SK-N-SH treated with all-trans-retinoic acid at 6 μM for 48 hours (cell line): Measurements from ENCODE around the gene SEMA3D.

Experiments
- ATAC-seq: fragments of 200-7000 bp; cut with Tn5 transposase; 3 replicates; pipeline ENCODE4 v1.9.1; 2020; ENCODE audit warnings: mild to moderate bottlenecking, moderate library complexity
- ARNTL ChIP-seq: fragments of 450-650 bp; formaldehyde crosslinking; IDR thresholded peaks from 2 replicates; pipeline ENCODE4 v1.5.0; 2020; ENCODE audit warnings: low read depth, mild to moderate bottlenecking, moderate library complexity, borderline replicate concordance
- BACH2 ChIP-seq: fragments of 250-450 bp; sonication (Bioruptor Pico); IDR thresholded peaks from 2 replicates; pipeline ENCODE4 v1.9.0; 2021; ENCODE audit warnings: mild to moderate bottlenecking, borderline replicate concordance
- CSDC2 ChIP-seq: fragments of 250-450 bp; sonication (Bioruptor Pico); IDR thresholded peaks from 2 replicates; pipeline ENCODE4 v1.5.0; 2020; ENCODE audit warnings: mild to moderate bottlenecking, moderate library complexity
- GLIS3 ChIP-seq: fragments of 250-450 bp; sonication (Bioruptor Pico); IDR thresholded peaks from 2 replicates; pipeline ENCODE4 v1.5.0; 2020; ENCODE audit warnings: mild to moderate bottlenecking, moderate library complexity
- ISL1 ChIP-seq: fragments of 250-450 bp; sonication (Bioruptor Pico); IDR thresholded peaks from 2 replicates; pipeline ENCODE4 v2.1.2; 2022; ENCODE audit warnings: mild to moderate bottlenecking, moderate library complexity
- OSR1 ChIP-seq: fragments of 250-450 bp; sonication (Bioruptor Pico); IDR thresholded peaks from 2 replicates; pipeline ENCODE4 v1.8.0; 2022; ENCODE audit warnings: moderate library complexity, mild to moderate bottlenecking, inconsistent platforms
- PPARA ChIP-seq: fragments of 250-450 bp; sonication (Bioruptor Pico); IDR thresholded peaks from 2 replicates; pipeline ENCODE4 v1.5.0; 2020; ENCODE audit warnings: mild to moderate bottlenecking, borderline replicate concordance
- RARB ChIP-seq: fragments of 250-450 bp; sonication (Bioruptor Pico); IDR thresholded peaks from 2 replicates; pipeline ENCODE4 v1.8.0; 2021; ENCODE audit warnings: mild to moderate bottlenecking, moderate library complexity
- SNAI2 ChIP-seq: fragments of 250-450 bp; sonication (Bioruptor Pico); IDR thresholded peaks from 2 replicates; pipeline ENCODE4 v1.5.0; 2020; ENCODE audit warnings: mild to moderate bottlenecking, moderate library complexity
- TCF4 ChIP-seq: fragments of 250-450 bp; sonication (Bioruptor Pico); IDR thresholded peaks from 2 replicates; pipeline ENCODE4 v1.8.0; 2021; ENCODE audit warnings: mild to moderate bottlenecking, moderate library complexity, borderline replicate concordance
- ZC3H10 ChIP-seq: fragments of 250-450 bp; sonication (Bioruptor Pico); IDR thresholded peaks from 2 replicates; pipeline ENCODE4 v1.5.1; 2021; ENCODE audit warnings: mild to moderate bottlenecking, moderate library complexity
- ZFP3 ChIP-seq: fragments of 250-450 bp; sonication (Bioruptor Pico); IDR thresholded peaks from 2 replicates; pipeline ENCODE4 v1.5.0; 2020; ENCODE audit warnings: mild to moderate bottlenecking, moderate library complexity
- ZFP30 ChIP-seq: fragments of 450-650 bp; formaldehyde crosslinking; IDR thresholded peaks from 2 replicates; pipeline ENCODE4 v1.5.0; 2022; ENCODE audit warnings: mild to moderate bottlenecking, moderate library complexity
- ZNF565 ChIP-seq: fragments of 450-650 bp; formaldehyde crosslinking; conservative IDR thresholded peaks from 2 replicates; pipeline ENCODE4 v1.5.0; 2020; ENCODE audit warnings: low read depth, mild to moderate bottlenecking, moderate library complexity
- ZNF8 ChIP-seq: fragments of 450-650 bp; formaldehyde crosslinking; IDR thresholded peaks from 2 replicates; pipeline ENCODE4 v1.5.0; 2020; ENCODE audit warnings: mild to moderate bottlenecking, moderate library complexity
- TF ChIP-seq, protein P1 (sequence below): fragments of 250-450 bp; sonication (Bioruptor Pico); IDR thresholded peaks from 2 replicates; pipeline ENCODE4 v1.8.0; 2021; ENCODE audit warnings: low read depth, mild to moderate bottlenecking, moderate library complexity, borderline replicate concordance
- TF ChIP-seq, protein P2 (sequence below): fragments of 250-450 bp; sonication (Bioruptor Pico); IDR thresholded peaks from 2 replicates; pipeline ENCODE4 v1.5.0; 2020; ENCODE audit warnings: mild to moderate bottlenecking, moderate library complexity
- TF ChIP-seq, protein P3 (sequence below): fragments of 250-450 bp; sonication (Bioruptor Pico); IDR thresholded peaks from 2 replicates; pipeline ENCODE4 v1.8.0; 2020; ENCODE audit warnings: mild to moderate bottlenecking, moderate library complexity, borderline replicate concordance
- TF ChIP-seq, protein P4 (sequence below): fragments of 250-450 bp; sonication (Bioruptor Pico); IDR thresholded peaks from 2 replicates; pipeline ENCODE4 v1.5.1; 2020; ENCODE audit warnings: low read depth, mild to moderate bottlenecking, moderate library complexity

The SEMA3D gene

DNA sequence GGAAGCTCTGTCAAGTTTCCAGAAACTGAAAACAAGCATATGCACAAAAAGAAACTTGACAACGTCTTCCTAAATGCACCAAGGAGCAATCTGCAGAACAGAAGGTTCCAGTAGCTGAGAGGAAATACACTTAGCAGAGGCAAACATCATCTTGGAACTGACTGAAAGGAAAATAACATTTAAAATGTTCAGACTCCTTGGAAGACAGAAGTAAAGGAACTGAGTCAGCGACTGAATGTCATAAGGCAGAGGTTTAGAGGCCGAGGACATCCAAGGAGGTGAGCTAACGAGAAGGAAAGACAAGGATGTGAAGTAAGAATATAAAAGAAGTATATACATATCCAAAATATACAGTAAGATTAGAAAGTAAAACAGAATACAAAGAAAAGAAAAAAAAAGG, 24.1 kb downstream of the SEMA3D start:
- TF ChIP-seq, protein P1, sequence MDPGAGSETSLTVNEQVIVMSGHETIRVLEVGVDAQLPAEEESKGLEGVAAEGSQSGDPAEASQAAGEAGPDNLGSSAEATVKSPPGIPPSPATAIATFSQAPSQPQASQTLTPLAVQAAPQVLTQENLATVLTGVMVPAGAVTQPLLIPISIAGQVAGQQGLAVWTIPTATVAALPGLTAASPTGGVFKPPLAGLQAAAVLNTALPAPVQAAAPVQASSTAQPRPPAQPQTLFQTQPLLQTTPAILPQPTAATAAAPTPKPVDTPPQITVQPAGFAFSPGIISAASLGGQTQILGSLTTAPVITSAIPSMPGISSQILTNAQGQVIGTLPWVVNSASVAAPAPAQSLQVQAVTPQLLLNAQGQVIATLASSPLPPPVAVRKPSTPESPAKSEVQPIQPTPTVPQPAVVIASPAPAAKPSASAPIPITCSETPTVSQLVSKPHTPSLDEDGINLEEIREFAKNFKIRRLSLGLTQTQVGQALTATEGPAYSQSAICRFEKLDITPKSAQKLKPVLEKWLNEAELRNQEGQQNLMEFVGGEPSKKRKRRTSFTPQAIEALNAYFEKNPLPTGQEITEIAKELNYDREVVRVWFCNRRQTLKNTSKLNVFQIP, result no peak
- TF ChIP-seq GLIS3 (CRISPR knock-in tag) (no peak), OSR1 (no peak), ZFP30 (CRISPR knock-in tag) (no peak), ZC3H10 (CRISPR knock-in tag) (no peak), ISL1 (CRISPR knock-in tag) (no peak), ARNTL (CRISPR knock-in tag) (no peak), BACH2 (no peak), CSDC2 (CRISPR knock-in tag) (no peak), ZFP3 (CRISPR knock-in tag) (no peak), ZNF565 (CRISPR knock-in tag) (no peak), SNAI2 (CRISPR knock-in tag) (no peak), ZNF8 (CRISPR knock-in tag) (no peak), RARB (CRISPR knock-in tag) (no peak)
- TF ChIP-seq, protein P2, sequence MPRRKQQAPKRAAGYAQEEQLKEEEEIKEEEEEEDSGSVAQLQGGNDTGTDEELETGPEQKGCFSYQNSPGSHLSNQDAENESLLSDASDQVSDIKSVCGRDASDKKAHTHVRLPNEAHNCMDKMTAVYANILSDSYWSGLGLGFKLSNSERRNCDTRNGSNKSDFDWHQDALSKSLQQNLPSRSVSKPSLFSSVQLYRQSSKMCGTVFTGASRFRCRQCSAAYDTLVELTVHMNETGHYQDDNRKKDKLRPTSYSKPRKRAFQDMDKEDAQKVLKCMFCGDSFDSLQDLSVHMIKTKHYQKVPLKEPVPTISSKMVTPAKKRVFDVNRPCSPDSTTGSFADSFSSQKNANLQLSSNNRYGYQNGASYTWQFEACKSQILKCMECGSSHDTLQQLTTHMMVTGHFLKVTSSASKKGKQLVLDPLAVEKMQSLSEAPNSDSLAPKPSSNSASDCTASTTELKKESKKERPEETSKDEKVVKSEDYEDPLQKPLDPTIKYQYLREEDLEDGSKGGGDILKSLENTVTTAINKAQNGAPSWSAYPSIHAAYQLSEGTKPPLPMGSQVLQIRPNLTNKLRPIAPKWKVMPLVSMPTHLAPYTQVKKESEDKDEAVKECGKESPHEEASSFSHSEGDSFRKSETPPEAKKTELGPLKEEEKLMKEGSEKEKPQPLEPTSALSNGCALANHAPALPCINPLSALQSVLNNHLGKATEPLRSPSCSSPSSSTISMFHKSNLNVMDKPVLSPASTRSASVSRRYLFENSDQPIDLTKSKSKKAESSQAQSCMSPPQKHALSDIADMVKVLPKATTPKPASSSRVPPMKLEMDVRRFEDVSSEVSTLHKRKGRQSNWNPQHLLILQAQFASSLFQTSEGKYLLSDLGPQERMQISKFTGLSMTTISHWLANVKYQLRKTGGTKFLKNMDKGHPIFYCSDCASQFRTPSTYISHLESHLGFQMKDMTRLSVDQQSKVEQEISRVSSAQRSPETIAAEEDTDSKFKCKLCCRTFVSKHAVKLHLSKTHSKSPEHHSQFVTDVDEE (CRISPR knock-in tag), result no peak
- TF ChIP-seq, protein P3, sequence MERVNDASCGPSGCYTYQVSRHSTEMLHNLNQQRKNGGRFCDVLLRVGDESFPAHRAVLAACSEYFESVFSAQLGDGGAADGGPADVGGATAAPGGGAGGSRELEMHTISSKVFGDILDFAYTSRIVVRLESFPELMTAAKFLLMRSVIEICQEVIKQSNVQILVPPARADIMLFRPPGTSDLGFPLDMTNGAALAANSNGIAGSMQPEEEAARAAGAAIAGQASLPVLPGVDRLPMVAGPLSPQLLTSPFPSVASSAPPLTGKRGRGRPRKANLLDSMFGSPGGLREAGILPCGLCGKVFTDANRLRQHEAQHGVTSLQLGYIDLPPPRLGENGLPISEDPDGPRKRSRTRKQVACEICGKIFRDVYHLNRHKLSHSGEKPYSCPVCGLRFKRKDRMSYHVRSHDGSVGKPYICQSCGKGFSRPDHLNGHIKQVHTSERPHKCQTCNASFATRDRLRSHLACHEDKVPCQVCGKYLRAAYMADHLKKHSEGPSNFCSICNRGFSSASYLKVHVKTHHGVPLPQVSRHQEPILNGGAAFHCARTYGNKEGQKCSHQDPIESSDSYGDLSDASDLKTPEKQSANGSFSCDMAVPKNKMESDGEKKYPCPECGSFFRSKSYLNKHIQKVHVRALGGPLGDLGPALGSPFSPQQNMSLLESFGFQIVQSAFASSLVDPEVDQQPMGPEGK (CRISPR knock-in tag), result no peak
- TF ChIP-seq, protein P4, sequence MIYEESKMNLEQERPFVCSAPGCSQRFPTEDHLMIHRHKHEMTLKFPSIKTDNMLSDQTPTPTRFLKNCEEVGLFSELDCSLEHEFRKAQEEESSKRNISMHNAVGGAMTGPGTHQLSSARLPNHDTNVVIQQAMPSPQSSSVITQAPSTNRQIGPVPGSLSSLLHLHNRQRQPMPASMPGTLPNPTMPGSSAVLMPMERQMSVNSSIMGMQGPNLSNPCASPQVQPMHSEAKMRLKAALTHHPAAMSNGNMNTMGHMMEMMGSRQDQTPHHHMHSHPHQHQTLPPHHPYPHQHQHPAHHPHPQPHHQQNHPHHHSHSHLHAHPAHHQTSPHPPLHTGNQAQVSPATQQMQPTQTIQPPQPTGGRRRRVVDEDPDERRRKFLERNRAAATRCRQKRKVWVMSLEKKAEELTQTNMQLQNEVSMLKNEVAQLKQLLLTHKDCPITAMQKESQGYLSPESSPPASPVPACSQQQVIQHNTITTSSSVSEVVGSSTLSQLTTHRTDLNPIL (CRISPR knock-in tag), result no peak
- ATAC-seq, result peak; percentile 37; the same call in 1 of the 3 replicates

DNA sequence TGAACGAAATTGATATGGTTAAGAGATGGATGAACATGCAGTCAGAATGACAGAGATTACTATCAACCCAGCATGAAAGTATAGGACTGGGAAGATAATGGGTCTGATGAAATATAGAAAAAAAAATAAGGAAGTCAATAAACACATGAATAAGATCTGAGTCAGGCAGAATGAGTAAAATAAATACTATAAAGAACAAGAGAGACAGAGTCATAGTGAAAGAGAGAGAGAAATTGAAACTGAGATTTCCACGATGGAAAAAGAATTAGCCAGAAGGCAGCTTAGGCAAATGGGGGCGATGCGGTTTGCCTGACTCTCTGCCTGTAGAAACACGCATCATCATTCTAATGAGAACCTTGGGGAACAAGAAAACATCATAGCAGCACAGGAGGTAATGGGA, 26.6 kb downstream of the SEMA3D start:
- no peak for ATAC-seq
- TF ChIP-seq ISL1 (CRISPR knock-in tag) (no peak), ARNTL (CRISPR knock-in tag) (no peak)
- TF ChIP-seq, protein P1, result no peak
- TF ChIP-seq, all 23 proteins: peak for 0

DNA sequence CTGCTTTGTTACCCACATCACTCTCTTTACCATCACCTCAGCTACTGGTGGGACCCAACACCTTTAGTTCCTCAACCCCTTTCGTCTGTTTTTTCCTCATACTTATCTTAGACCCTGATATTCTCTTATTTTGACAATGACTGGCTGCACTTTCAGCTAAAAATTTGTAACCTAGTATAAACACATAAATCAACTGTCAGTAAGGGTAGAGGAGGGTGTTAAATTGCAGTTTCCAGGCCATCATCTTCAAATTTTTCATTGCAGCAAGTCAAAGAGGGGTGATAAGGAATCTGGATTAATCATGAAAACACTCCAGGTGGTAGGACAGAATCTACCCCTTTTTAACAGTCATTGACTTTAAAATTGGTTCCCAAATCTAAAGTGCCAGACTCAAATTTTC, 27.9 kb downstream of the SEMA3D start:
- TF ChIP-seq ZNF565 (CRISPR knock-in tag) (no peak), CSDC2 (CRISPR knock-in tag) (no peak)
- TF ChIP-seq, all 23 proteins: peak for 0
- no peak for ATAC-seq

DNA sequence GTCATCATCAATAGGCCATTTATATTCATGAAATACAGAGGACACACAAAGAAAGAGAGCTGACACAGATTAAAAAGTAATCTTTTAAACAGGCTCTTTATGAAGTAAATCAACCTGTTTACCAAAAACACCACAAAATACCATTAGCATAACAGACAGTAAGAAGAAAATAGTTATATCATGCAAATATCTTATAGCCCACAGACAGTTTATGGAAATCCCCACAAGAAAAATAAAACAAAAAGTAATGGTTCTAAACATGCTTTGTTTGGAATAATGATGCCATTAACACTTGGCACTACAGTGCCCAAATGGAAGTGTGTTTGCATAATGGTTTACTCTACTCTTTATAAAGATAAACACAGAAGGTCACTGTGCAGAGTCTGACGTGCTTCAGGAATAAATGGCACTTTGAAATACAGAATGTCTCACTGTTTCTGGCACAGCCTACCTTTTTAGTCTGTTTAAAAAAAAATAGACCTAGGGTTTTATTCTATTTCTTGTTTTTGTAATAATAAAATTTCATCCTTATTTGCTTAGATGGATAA, 30.1 kb downstream of the SEMA3D start:
- no peak for ATAC-seq
- TF ChIP-seq PPARA (CRISPR knock-in tag) (no peak), TCF4 (CRISPR knock-in tag) (no peak), ZFP30 (CRISPR knock-in tag) (no peak), CSDC2 (CRISPR knock-in tag) (no peak), SNAI2 (CRISPR knock-in tag) (no peak), ZNF565 (CRISPR knock-in tag) (no peak), ISL1 (CRISPR knock-in tag) (no peak), ZFP3 (CRISPR knock-in tag) (no peak)
- TF ChIP-seq, protein P2 (CRISPR knock-in tag), result no peak
- TF ChIP-seq, protein P3 (CRISPR knock-in tag), result no peak
- TF ChIP-seq, protein P4 (CRISPR knock-in tag), result no peak
